Mesothelial cell of epicardium (in vitro differentiated cells): ENCODE results near the gene CDH5. TPM values are rescaled to one million over a fixed set of nuclear protein-coding genes. Genes with fewer than 3 reads are reported as not detected.
A peak's percentile ranks its signal among the peaks of the same experiment; 100 is the strongest.

Experiments used
- DNase-seq, 2 experiments: peaks; one replicate each; pipeline ENCODE4 v3.0.0; 2021; ENCODE audit warnings: low spot score in 2 of 2; ENCODE audit not compliant: unreplicated experiment in 2 of 2
- H3K27ac Mint-ChIP-seq: 2 replicates; pipeline ENCODE4 v1.8.0; 2021; ENCODE audit warnings: mixed read lengths
- H3K27me3 Mint-ChIP-seq: 2 replicates; pipeline ENCODE4 v1.8.0; 2021; ENCODE audit warnings: low read depth, mixed read lengths
- H3K36me3 Mint-ChIP-seq: 2 replicates; pipeline ENCODE4 v1.8.0; 2021; ENCODE audit warnings: mixed read lengths
- H3K4me1 Mint-ChIP-seq: 2 replicates; pipeline ENCODE4 v1.8.0; 2021; ENCODE audit warnings: mixed read lengths
- H3K4me3 Mint-ChIP-seq: 2 replicates; pipeline ENCODE4 v1.8.0; 2021; ENCODE audit warnings: mild to moderate bottlenecking, moderate library complexity, mixed read lengths
- H3K9me3 Mint-ChIP-seq: 2 replicates; pipeline ENCODE4 v1.8.0; 2021; ENCODE audit warnings: mixed read lengths
- total RNA-seq: library from RNA; stranded (reverse); gene quantifications from 3 replicates; pipeline ENCODE4 v1.2.1, GENCODE V29; 2021
- TF ChIP-seq, protein P1 (sequence below): fragments of 200-600 bp; sonication (generic); IDR thresholded peaks from one replicate; pipeline ENCODE4 v1.5.0; 2021; ENCODE audit warnings: antibody characterized with exemption; ENCODE audit not compliant: unreplicated experiment

Gene CDH5
- total RNA-seq, 1 donor from 2014 or later: 0.16 TPM

DNA sequence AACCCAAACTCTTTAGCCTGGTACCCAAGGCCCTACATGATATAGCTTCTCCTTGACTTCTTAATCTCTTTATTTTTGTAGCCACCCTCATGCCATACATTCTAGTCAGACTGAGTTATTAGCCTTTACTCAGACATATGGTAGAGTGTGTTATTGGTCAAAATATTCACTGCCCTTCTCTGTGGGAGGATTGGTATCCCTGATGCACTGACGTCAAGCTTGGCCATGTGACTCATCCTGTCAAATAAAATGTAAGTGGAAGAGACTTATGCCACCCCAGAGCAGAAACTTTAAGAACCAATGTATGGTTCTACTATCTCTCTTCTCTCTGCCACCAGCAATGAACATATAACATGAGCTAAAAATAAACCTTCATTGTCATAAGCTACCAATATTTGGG lies 48.4 kb downstream of the CDH5 start:
- no peak overlapping the region for H3K4me3 Mint-ChIP-seq
- H3K9me3 Mint-ChIP-seq: peaks cover 36% of the 10 kb centered on the region
- DNase-seq: no peak
- H3K4me1 Mint-ChIP-seq: peaks cover under 1% of the 10 kb centered on the region
- peaks cover 3% of the 10 kb centered on the region for H3K36me3 Mint-ChIP-seq
- H3K27me3 Mint-ChIP-seq: peaks cover 5% of the 10 kb centered on the region
- H3K27ac Mint-ChIP-seq: no peak overlapping the region
- TF ChIP-seq, protein P1, sequence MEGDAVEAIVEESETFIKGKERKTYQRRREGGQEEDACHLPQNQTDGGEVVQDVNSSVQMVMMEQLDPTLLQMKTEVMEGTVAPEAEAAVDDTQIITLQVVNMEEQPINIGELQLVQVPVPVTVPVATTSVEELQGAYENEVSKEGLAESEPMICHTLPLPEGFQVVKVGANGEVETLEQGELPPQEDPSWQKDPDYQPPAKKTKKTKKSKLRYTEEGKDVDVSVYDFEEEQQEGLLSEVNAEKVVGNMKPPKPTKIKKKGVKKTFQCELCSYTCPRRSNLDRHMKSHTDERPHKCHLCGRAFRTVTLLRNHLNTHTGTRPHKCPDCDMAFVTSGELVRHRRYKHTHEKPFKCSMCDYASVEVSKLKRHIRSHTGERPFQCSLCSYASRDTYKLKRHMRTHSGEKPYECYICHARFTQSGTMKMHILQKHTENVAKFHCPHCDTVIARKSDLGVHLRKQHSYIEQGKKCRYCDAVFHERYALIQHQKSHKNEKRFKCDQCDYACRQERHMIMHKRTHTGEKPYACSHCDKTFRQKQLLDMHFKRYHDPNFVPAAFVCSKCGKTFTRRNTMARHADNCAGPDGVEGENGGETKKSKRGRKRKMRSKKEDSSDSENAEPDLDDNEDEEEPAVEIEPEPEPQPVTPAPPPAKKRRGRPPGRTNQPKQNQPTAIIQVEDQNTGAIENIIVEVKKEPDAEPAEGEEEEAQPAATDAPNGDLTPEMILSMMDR: no peak

GRCh38 chr16:66416136-66416535 lies 49.6 kb downstream of the CDH5 start:
- no peak overlapping the region for H3K4me3 Mint-ChIP-seq
- H3K9me3 Mint-ChIP-seq: peaks cover 33% of the 10 kb centered on the region
- H3K27ac Mint-ChIP-seq: no peak overlapping the region
- H3K36me3 Mint-ChIP-seq: peaks cover 1% of the 10 kb centered on the region
- DNase-seq: peak in 1 of 2 experiments; percentile 13
- peaks cover 13% of the 10 kb centered on the region for H3K27me3 Mint-ChIP-seq
- no peaks in the 10 kb centered on the region for H3K4me1 Mint-ChIP-seq
- TF ChIP-seq, protein P1: no peak

DNA sequence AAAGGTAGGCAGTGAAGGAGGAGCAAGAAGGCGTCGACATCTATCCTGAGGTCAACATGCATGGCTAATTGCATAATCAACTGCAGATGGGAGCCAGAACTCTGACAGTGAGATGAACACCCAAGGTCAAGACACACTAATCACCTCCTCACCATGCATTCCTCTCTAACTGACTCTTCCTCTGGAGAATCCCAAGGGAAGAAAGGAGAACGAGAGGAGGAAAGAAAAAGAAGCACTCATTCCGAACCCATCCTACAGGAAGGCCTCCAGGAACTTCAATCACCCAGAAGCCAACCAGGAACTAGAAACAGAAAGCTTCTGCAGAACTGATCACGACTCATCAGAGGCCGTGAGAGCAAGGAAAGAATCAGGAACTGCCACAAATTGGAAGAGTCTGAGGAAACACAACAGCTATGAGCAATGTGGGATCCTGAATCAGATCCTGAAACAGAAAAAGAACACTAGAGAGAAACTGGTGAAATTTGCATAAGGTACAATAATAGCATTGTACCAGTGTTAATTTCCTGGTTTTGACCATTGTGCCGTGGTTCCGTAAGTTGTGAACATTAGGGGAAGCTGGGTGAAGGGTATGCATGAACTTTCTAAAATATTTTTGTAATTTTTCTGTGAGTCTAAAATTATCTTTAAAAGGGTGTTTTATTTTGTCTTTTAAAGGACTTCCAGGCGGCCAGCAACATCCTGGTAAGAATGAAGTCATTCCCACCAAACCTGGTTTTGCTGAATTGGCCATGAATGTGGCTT lies 50.6 kb downstream of the CDH5 start:
- no peaks in the 10 kb centered on the region for H3K4me1 Mint-ChIP-seq
- H3K4me3 Mint-ChIP-seq: no peak overlapping the region
- DNase-seq: no peak
- peaks cover 18% of the 10 kb centered on the region for H3K27me3 Mint-ChIP-seq
- H3K9me3 Mint-ChIP-seq: peaks cover 27% of the 10 kb centered on the region
- H3K36me3 Mint-ChIP-seq: no peaks in the 10 kb centered on the region
- H3K27ac Mint-ChIP-seq: no peak overlapping the region
- TF ChIP-seq, protein P1: no peak

DNA sequence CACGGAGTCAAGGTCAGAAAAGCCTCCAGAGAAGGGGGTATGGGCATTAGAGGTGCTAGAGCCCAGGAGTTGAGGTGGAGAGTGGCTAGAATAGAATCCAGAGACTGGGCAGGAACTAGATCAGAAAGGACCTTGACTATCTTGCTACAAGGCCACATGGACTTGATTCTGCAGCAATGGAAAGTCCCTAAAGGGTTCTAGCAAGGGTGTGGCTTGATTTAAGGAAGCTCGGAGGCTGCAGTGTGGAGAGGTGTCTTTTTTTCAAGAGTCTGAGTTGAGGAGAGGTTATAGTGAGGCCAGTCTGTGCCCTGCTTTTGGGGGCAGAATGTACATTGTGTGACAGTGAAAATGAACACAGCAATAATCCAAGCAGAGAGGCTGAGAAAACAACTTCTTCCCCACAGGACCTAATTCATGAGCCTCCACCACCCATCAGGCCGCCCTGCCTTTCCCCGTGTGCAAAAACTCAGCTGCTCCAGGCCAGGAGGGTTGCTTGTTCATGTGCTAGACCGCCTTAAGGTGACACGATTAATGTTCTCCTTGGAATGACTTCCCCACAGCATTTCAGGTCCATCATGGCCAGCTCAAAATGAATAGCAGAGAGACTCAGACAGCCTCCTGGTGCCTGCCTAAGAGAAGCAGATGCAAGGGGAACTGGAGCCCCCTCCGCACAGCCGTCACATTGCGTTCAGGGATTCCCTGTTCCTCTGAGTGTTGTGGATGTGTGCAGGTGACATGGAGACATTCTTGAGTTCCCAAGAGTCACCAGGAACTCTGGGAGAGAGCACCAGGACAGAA lies 51.9 kb downstream of the CDH5 start:
- Mint-ChIP-seq H3K27me3 (peaks cover 29% of the 10 kb centered on the region), H3K9me3 (peaks cover 18% of the 10 kb centered on the region), H3K4me1 (no peaks in the 10 kb centered on the region), H3K27ac (no peak overlapping the region), H3K36me3 (no peaks in the 10 kb centered on the region), H3K4me3 (no peak overlapping the region)
- TF ChIP-seq, protein P1: no peak
- no peak for DNase-seq

GRCh38 chr16:66419527-66419926 lies 53.0 kb downstream of the CDH5 start:
- no peaks in the 10 kb centered on the region for H3K4me1 Mint-ChIP-seq

More at GRCh38 chr16:66419527-66419926, 53.0 kb downstream of the CDH5 start:
- no peak overlapping the region for H3K27ac Mint-ChIP-seq
- no peaks in the 10 kb centered on the region for H3K36me3 Mint-ChIP-seq
- peaks cover 14% of the 10 kb centered on the region for H3K9me3 Mint-ChIP-seq
- no peak for DNase-seq
- TF ChIP-seq, protein P1: no peak
- H3K27me3 Mint-ChIP-seq: peaks cover 38% of the 10 kb centered on the region
- H3K4me3 Mint-ChIP-seq: no peak overlapping the region
